Hepatocyte (in vitro differentiated cells): ENCODE data around the gene MRTFA. TPM values are rescaled to one million over a fixed set of nuclear protein-coding genes. Genes with fewer than 3 reads are reported as not detected.
"Not testable (repeated sequence)": the region's sequence is repeated elsewhere in the genome, so short reads cannot be mapped to it uniquely, and the experiment has no call there.

Experiments
- DNase-seq: peaks from one replicate; pipeline ENCODE4 v3.0.0-alpha.2; 2016; ENCODE audit warnings: low spot score
- H2AFZ ChIP-seq: fragments of 200-600 bp; sonication (generic); 2 replicates; pipeline ENCODE4 v1.6.0; 2016; ENCODE audit warnings: antibody characterized with exemption, mild to moderate bottlenecking
- H3K27ac ChIP-seq: fragments of 200-600 bp; sonication (generic); 2 replicates; pipeline ENCODE4 v1.5.1; 2016; ENCODE audit warnings: mild to moderate bottlenecking
- H3K27me3 ChIP-seq: fragments of 200-600 bp; sonication (generic); 2 replicates; pipeline ENCODE4 v1.6.1; 2016
- H3K36me3 ChIP-seq: fragments of 200-600 bp; sonication (generic); replicated peaks from 2 replicates; pipeline ENCODE4 v1.5.1; 2016; ENCODE audit warnings: low read depth; ENCODE audit not compliant: insufficient read depth
- H3K4me1 ChIP-seq: fragments of 200-600 bp; sonication (generic); 2 replicates; pipeline ENCODE4 v1.5.1; 2016; ENCODE audit warnings: mild to moderate bottlenecking, moderate library complexity; ENCODE audit not compliant: insufficient read depth
- H3K4me2 ChIP-seq: fragments of 200-600 bp; sonication (generic); 2 replicates; pipeline ENCODE4 v1.6.0; 2016
- H3K4me3 ChIP-seq: fragments of 200-600 bp; sonication (generic); 2 replicates; pipeline ENCODE4 v1.5.1; 2016; ENCODE audit warnings: mild to moderate bottlenecking
- H3K79me2 ChIP-seq: fragments of 200-600 bp; sonication (generic); 2 replicates; pipeline ENCODE4 v1.6.0; 2017; ENCODE audit warnings: mild to moderate bottlenecking
- H3K9me2 ChIP-seq: fragments of 200-600 bp; sonication (generic); replicated peaks from 2 replicates; pipeline ENCODE4 v1.6.0; 2017; ENCODE audit warnings: mild to moderate bottlenecking; ENCODE audit not compliant: insufficient read depth
- H3K9me3 ChIP-seq: fragments of 200-600 bp; sonication (generic); 2 replicates; pipeline ENCODE4 v1.5.1; 2016; ENCODE audit warnings: low read depth, mild to moderate bottlenecking
- H4K20me1 ChIP-seq: fragments of 200-600 bp; sonication (generic); 2 replicates; pipeline ENCODE4 v1.6.0; 2016; ENCODE audit warnings: mild to moderate bottlenecking; ENCODE audit not compliant: insufficient read depth, poor library complexity, severe bottlenecking
- EZH2 ChIP-seq: fragments of 200-600 bp; sonication (generic); IDR thresholded peaks from 2 replicates; pipeline ENCODE4 v1.6.1; 2016; ENCODE audit warnings: antibody characterized with exemption, mild to moderate bottlenecking, borderline replicate concordance
- EZH2phosphoT487 ChIP-seq: fragments of 200-600 bp; sonication (generic); IDR thresholded peaks from one replicate; pipeline ENCODE4 v1.6.1; 2018; ENCODE audit warnings: antibody characterized with exemption, mild to moderate bottlenecking, low read depth, moderate library complexity; ENCODE audit not compliant: unreplicated experiment, severe bottlenecking
- WGBS: methylation state at CpG from one replicate; pipeline ENCODE4 v1.1.6; 2016; ENCODE audit warnings: low lambda C conversion rate; ENCODE audit errors: missing lambda C conversion rate; 5-methylcytosine and 5-hydroxymethylcytosine counted together
- polyA plus RNA-seq: library from polyadenylated mRNA; unstranded; fragments of >200 nt; fragmentation: Nextera tagmentation; extraction: Ambion mirVana; gene quantifications from 2 replicates; pipeline ENCODE4 v1.2.1, GENCODE V29; 2016
- total RNA-seq: library from RNA; depleted of rRNA; stranded (reverse); fragments of >200 nt; gene quantifications from 2 replicates; pipeline ENCODE4 v1.2.3, GENCODE V29; 2014
- TF ChIP-seq, protein P1 (sequence below): fragments of 200-600 bp; sonication (generic); IDR thresholded peaks from 2 replicates; pipeline ENCODE4 v1.5.1; 2016; ENCODE audit warnings: antibody characterized with exemption, mild to moderate bottlenecking; ENCODE audit not compliant: poor library complexity

The MRTFA gene
- total and polyA plus RNA-seq, 2 experiments from 2014 or later, result 19.0 to 29.7 TPM

DNA sequence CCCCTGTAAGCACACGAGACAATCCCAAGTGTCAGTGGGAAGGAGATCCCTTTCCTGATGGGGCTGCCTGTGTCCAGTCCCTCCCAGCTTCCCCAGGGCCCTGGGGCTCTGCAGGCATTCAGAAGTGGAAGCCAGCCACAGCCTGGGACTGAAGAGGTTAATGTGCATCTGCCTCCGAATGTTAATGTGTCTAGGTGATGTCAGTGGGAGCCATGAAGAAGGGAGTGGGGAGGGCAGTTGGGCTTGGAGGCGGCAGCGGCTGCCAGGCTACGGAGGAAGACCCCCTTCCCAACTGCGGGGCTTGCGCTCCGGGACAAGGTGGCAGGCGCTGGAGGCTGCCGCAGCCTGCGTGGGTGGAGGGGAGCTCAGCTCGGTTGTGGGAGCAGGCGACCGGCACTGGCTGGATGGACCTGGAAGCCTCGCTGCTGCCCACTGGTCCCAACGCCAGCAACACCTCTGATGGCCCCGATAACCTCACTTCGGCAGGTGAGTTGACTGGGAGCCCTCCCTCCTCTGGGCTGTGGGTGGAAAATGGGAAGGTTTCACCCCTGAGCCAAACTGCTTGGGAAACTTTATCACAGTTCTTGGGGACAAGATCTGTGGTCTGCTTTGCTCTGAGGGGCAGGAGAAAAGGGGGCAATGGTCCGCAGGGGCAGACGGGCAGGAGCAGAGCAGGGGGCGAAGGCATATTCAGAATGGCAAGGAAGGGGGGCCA, 42.9 kb upstream of the MRTFA start, which contains the start of gene MCHR1:
Gene MCHR1, plus strand, starts transcription at position 236 of the 715 bp plus-strand sequence. Its CDS starts 169 bp downstream, at position 405.
- TF ChIP-seq EZH2phosphoT487 (no peak), EZH2 (no peak)
- TF ChIP-seq, protein P1, sequence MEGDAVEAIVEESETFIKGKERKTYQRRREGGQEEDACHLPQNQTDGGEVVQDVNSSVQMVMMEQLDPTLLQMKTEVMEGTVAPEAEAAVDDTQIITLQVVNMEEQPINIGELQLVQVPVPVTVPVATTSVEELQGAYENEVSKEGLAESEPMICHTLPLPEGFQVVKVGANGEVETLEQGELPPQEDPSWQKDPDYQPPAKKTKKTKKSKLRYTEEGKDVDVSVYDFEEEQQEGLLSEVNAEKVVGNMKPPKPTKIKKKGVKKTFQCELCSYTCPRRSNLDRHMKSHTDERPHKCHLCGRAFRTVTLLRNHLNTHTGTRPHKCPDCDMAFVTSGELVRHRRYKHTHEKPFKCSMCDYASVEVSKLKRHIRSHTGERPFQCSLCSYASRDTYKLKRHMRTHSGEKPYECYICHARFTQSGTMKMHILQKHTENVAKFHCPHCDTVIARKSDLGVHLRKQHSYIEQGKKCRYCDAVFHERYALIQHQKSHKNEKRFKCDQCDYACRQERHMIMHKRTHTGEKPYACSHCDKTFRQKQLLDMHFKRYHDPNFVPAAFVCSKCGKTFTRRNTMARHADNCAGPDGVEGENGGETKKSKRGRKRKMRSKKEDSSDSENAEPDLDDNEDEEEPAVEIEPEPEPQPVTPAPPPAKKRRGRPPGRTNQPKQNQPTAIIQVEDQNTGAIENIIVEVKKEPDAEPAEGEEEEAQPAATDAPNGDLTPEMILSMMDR, result no peak
- peak; percentile 25 for DNase-seq
- no peaks in the 10 kb centered on the region for H3K27me3 ChIP-seq
- H3K79me2 ChIP-seq, result no peaks in the 10 kb centered on the region
- H3K9me3 ChIP-seq, result no peaks in the 10 kb centered on the region
- H3K9me2 ChIP-seq, result no peaks in the 10 kb centered on the region
- WGBS, result 31% methylated on average over 21 of the region's 21 CpGs
- no peaks in the 10 kb centered on the region for H4K20me1 ChIP-seq
- no peaks in the 10 kb centered on the region for H3K36me3 ChIP-seq
- no peak within 1 kb of the TSS for H2AFZ ChIP-seq
- no peak within 1 kb of the TSS for H3K27ac ChIP-seq
- H3K4me2 ChIP-seq, result peak within 1 kb of the TSS; percentile 77
- peaks cover 13% of the 10 kb centered on the region for H3K4me1 ChIP-seq
- H3K4me3 ChIP-seq, result no peak within 1 kb of the TSS

DNA sequence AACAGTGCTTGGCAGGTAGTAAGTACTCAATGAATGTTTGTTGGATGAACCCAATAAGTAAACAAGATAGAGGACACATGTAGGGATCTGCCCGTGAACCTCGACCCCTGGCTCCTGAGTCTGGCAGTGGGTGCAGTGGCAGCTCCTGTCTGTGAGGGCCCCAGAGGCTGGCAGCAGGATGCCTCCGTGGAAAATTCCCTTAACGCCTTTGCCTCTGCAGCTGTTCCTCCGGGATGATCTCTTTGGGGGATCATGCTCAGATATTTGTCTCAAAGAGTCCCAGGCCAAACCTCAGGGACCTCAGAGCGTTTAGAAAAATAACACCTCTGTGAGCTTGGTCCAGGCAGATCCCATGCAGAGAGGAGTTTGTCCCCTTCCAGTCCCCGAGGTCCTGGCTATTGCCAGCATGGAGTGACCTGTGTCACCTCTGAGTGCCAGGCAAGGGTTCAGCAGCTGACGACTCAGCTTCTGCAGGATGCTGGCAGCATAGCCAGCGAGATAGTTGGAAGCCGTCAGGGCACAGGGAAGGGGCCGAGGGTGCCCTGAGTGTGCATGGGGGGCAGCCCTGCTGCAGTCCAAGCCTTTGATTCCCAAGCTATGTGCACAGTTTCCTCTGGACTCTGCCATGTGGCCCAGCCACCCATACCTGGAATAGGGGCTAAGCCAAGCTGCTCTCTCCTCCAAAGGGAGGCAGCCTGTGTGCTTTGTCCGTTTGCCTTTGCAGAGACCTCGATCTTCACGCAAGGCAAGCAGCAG, 42.2 kb upstream of the MRTFA start:
- TF ChIP-seq EZH2 (no peak), EZH2phosphoT487 (no peak)
- TF ChIP-seq, protein P1, result no peak

DNA sequence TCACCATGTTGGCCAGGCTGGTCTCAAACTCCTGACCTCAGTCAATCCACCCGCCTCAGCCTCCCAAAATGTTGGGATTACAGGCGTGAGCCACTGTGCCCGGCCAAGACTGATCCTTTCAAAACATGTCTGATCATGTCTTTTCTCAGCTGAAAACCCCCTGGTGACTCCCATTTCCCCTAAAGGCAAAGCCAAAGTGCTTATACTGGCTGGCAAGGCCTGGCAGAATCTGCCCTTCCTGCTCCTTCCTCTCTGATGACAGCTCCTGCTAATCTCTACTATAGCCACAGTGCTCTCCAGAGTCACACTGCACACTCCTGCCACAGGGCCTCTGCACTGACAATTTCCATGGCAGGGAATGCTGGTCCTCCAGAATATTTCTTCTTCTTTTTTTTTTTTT, 40.1 kb upstream of the MRTFA start:
- peaks cover 13% of the 10 kb centered on the region for H3K4me1 ChIP-seq
- no peak overlapping the region for H3K27ac ChIP-seq
- H4K20me1 ChIP-seq, result no peaks in the 10 kb centered on the region
- 95% methylated on average over 3 of the region's 3 CpGs for WGBS
- no peak overlapping the region for H2AFZ ChIP-seq
- DNase-seq, result no peak
- no peak overlapping the region for H3K4me3 ChIP-seq
- no peak for TF ChIP-seq EZH2
- TF ChIP-seq, protein P1, result no peak
- no peak for TF ChIP-seq EZH2phosphoT487
- no peaks in the 10 kb centered on the region for H3K9me2 ChIP-seq
- no peaks in the 10 kb centered on the region for H3K36me3 ChIP-seq
- no peak overlapping the region for H3K4me2 ChIP-seq
- H3K27me3 ChIP-seq, result no peaks in the 10 kb centered on the region
- H3K79me2 ChIP-seq, result no peaks in the 10 kb centered on the region
- H3K9me3 ChIP-seq, result no peaks in the 10 kb centered on the region

More for the DNA sequence above, 42.2 kb upstream of the MRTFA start:
- H3K36me3 ChIP-seq, result no peaks in the 10 kb centered on the region
- H3K4me2 ChIP-seq, result peak overlapping the region; percentile 77
- no peaks in the 10 kb centered on the region for H3K27me3 ChIP-seq
- no peak overlapping the region for H3K27ac ChIP-seq
- H3K9me3 ChIP-seq, result no peaks in the 10 kb centered on the region
- H2AFZ ChIP-seq, result no peak overlapping the region
- peaks cover 13% of the 10 kb centered on the region for H3K4me1 ChIP-seq
- no peaks in the 10 kb centered on the region for H3K9me2 ChIP-seq
- H3K79me2 ChIP-seq, result no peaks in the 10 kb centered on the region
- no peaks in the 10 kb centered on the region for H4K20me1 ChIP-seq
- no peak for DNase-seq
- 51% methylated on average over 14 of the region's 14 CpGs for WGBS
- no peak overlapping the region for H3K4me3 ChIP-seq

GRCh38 chr22:40676166-40676565, 39.6 kb upstream of the MRTFA start:
- H3K9me2 ChIP-seq, H3K36me3 ChIP-seq, H2AFZ ChIP-seq, H3K79me2 ChIP-seq, DNase-seq, H3K27me3 ChIP-seq, H3K4me3 ChIP-seq, H4K20me1 ChIP-seq, H3K4me2 ChIP-seq, H3K27ac ChIP-seq, H3K9me3 ChIP-seq: not testable (repeated sequence)
- H3K4me1 ChIP-seq, result peaks cover 13% of the 10 kb centered on the region
- WGBS, result 97% methylated on average over 4 of the region's 4 CpGs
